OCI-LY1 (cell line): ENCODE measurements around the gene SPINT1.
A peak's percentile ranks its signal among the peaks of the same experiment; 100 is the strongest.

Source experiments
- H2AFZ ChIP-seq: fragments of 200-600 bp; sonication (generic), shearing (Covaris generic); 2 replicates; pipeline ENCODE4 v1.6.0; 2014; ENCODE audit warnings: antibody characterized with exemption, mild to moderate bottlenecking, low read length
- H3F3A ChIP-seq: fragments of 200-600 bp; sonication (generic), shearing (Covaris generic); 2 replicates; pipeline ENCODE4 v1.6.0; 2014; ENCODE audit warnings: mild to moderate bottlenecking, antibody characterized with exemption, low read length, moderate library complexity; ENCODE audit not compliant: insufficient read depth
- H3K27ac ChIP-seq: fragments of 200-600 bp; sonication (generic); 2 replicates; pipeline ENCODE4 v1.5.1; 2014; ENCODE audit warnings: low read length, mixed run types, mild to moderate bottlenecking, low read depth; ENCODE audit not compliant: poor library complexity, severe bottlenecking
- H3K27me3 ChIP-seq: fragments of 200-600 bp; sonication (generic); 2 replicates; pipeline ENCODE4 v1.6.0; 2014; ENCODE audit warnings: antibody characterized with exemption, mild to moderate bottlenecking, low read length, moderate library complexity; ENCODE audit not compliant: insufficient read depth
- H3K36me3 ChIP-seq: fragments of 200-600 bp; sonication (generic); 2 replicates; pipeline ENCODE4 v1.6.1; 2014; ENCODE audit warnings: mild to moderate bottlenecking, antibody characterized with exemption, low read length, moderate library complexity, mixed read lengths; ENCODE audit not compliant: insufficient read depth
- H3K4me1 ChIP-seq: fragments of 200-600 bp; sonication (generic); 2 replicates; pipeline ENCODE4 v1.5.1; 2014; ENCODE audit warnings: mild to moderate bottlenecking, low read length, moderate library complexity; ENCODE audit not compliant: insufficient read depth, severe bottlenecking
- H3K4me2 ChIP-seq: fragments of 200-600 bp; sonication (generic), shearing (Covaris generic); 2 replicates; pipeline ENCODE4 v1.6.1; 2014; ENCODE audit warnings: low read length
- H3K4me3 ChIP-seq: fragments of 200-600 bp; sonication (generic); 2 replicates; pipeline ENCODE4 v1.5.1; 2014; ENCODE audit warnings: low read length, low read depth, mild to moderate bottlenecking, mixed read lengths; ENCODE audit not compliant: poor library complexity, severe bottlenecking
- H3K79me2 ChIP-seq: fragments of 200-600 bp; shearing (Covaris generic); 2 replicates; pipeline ENCODE4 v1.6.1; 2016; ENCODE audit warnings: mixed run types, low read length, mixed read lengths; ENCODE audit not compliant: insufficient read depth
- H3K9ac ChIP-seq: fragments of 200-600 bp; sonication (generic), shearing (Covaris generic); 2 replicates; pipeline ENCODE4 v1.6.1; 2014; ENCODE audit warnings: mild to moderate bottlenecking, low read length, mixed read lengths
- H3K9me2 ChIP-seq: fragments of 200-600 bp; sonication (generic), shearing (Covaris generic); 2 replicates; pipeline ENCODE4 v1.6.1; 2014; ENCODE audit warnings: low read depth, mild to moderate bottlenecking, low read length, mixed read lengths
- H3K9me3 ChIP-seq: fragments of 200-600 bp; shearing (Covaris generic); 2 replicates; pipeline ENCODE4 v1.6.1; 2014; ENCODE audit warnings: low read length, mixed read lengths
- H4K20me1 ChIP-seq: fragments of 200-600 bp; sonication (generic), shearing (Covaris generic); 2 replicates; pipeline ENCODE4 v1.6.0; 2016; ENCODE audit warnings: mild to moderate bottlenecking, low read length; ENCODE audit not compliant: insufficient read depth
- EZH2 ChIP-seq: fragments of 200-600 bp; sonication (generic), shearing (Covaris generic); IDR thresholded peaks from 2 replicates; pipeline ENCODE4 v1.8.0; 2017; ENCODE audit warnings: borderline replicate concordance, mixed run types, mild to moderate bottlenecking, antibody characterized with exemption, low read length, moderate library complexity, mixed read lengths
- TF ChIP-seq, protein P1 (sequence below): fragments of 200-600 bp; sonication (generic), shearing (Covaris generic); IDR thresholded peaks from 2 replicates; pipeline ENCODE4 v1.5.1; 2017; ENCODE audit warnings: mild to moderate bottlenecking, antibody characterized with exemption, low read length, moderate library complexity, mixed read lengths

SPINT1 gene

DNA sequence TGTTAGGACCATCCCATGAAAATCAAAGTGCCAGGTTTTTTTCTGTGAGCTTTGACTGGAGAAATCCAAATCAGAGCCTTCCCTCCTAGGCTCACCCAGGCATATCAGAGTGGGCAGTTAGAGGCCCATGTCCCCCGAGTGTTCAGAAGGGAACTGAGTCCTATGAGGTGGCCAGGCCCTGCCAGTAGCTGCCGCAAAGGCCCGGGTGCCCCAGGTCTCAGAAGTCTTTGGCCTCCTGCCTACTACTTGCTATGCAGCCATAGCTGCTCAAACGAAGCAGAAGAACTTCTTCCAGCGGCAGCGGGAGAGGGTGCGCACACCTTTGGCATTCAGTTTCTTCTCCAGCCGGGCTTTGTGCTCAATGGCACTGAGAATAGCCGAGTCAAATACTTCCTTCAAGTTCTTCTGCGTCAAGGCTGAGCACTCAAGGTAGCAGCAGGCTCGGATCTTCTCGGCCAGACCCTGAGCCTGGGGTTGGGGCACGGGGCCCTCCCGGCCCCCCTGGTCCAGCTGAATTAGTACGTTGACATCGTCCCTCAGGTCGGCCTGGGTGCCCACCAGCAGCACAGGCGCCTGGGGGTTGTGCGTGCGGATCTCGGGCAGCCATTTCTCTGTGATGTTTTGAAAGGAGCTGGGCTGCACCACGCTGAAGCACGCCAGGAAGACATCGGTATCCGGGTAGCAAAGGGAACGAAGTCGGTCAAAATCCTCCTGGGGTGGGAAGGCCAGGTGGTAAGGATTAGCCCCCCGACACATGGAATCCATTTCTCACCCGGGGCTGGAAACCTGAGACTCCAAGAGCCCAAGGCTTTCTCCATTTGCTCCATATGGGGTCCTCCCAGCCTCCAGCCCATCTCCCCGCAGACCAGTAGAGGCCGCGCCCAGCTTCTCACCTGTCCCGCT is 29.2 kb downstream of the SPINT1 start:
- Histone ChIP-seq H3K4me1 (peaks cover 28% of the 10 kb centered on the region), H3K27me3 (no peaks in the 10 kb centered on the region), H3K9me3 (no peaks in the 10 kb centered on the region), H3F3A (no peaks in the 10 kb centered on the region), H3K27ac (no peak overlapping the region), H3K9me2 (no peaks in the 10 kb centered on the region), H2AFZ (no peak overlapping the region; the same call in 1 of the 2 replicates), H4K20me1 (no peaks in the 10 kb centered on the region), H3K4me3 (peak overlapping the region; percentile 72), H3K36me3 (no peaks in the 10 kb centered on the region), H3K4me2 (peak overlapping the region; percentile 83), H3K79me2 (no peaks in the 10 kb centered on the region), H3K9ac (peak overlapping the region; percentile 64; the same call in 1 of the 2 replicates)
- no peak for TF ChIP-seq EZH2
- TF ChIP-seq, protein P1, sequence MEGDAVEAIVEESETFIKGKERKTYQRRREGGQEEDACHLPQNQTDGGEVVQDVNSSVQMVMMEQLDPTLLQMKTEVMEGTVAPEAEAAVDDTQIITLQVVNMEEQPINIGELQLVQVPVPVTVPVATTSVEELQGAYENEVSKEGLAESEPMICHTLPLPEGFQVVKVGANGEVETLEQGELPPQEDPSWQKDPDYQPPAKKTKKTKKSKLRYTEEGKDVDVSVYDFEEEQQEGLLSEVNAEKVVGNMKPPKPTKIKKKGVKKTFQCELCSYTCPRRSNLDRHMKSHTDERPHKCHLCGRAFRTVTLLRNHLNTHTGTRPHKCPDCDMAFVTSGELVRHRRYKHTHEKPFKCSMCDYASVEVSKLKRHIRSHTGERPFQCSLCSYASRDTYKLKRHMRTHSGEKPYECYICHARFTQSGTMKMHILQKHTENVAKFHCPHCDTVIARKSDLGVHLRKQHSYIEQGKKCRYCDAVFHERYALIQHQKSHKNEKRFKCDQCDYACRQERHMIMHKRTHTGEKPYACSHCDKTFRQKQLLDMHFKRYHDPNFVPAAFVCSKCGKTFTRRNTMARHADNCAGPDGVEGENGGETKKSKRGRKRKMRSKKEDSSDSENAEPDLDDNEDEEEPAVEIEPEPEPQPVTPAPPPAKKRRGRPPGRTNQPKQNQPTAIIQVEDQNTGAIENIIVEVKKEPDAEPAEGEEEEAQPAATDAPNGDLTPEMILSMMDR, result no peak

DNA sequence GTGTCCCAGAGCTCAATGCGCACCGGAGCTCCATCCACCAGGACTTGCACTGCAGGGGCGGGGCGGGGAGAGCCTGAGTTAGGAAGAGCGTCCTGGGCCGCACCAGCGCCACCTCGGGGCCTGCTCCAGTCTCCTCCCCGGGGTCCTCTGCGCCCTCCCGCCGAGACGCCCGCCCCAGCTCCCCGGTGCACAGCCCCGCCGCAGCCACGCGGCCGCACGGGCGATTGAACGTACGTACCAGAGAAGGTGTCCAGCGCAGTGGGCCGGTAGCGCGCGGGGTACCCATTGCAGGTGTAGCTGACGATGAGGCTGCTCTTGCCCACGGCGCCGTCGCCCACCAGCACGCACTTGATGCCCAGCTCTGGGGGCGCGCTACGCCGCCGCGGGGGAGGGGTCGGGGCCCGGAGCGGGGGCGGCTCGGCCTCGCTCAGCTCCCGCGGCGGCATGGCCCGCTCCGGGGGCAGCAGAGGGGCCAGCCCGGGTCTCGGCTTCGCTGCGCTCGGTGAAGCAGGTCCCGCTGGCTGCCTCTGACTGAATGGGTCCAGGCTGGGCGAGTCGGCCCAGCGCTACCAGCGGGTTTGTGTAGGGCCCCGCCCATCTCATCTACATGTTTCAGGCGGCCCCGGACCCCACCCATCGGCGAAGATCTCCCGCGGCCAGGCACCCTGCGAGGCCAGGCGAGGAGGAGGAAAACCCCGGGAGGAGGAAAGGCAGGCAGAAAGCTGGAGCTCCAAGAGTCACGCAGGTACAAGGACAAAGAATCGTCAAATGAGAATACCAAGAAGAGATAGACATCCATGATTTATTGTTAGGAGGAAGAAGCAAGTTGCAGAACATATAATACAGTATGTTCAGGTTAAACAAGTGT is 30.1 kb downstream of the SPINT1 start, which contains the start of gene RHOV:
Gene RHOV, minus strand, starts transcription at position 541 of the 868 bp plus-strand sequence. Its CDS starts 95 bp downstream, at position 446.
- Histone ChIP-seq H3K9ac (peak within 1 kb of the TSS; percentile 64), H3K36me3 (no peaks in the 10 kb centered on the region), H3K4me2 (peak within 1 kb of the TSS; percentile 83), H3K9me2 (no peaks in the 10 kb centered on the region), H3K4me1 (peaks cover 28% of the 10 kb centered on the region), H3K79me2 (no peaks in the 10 kb centered on the region), H3K27me3 (no peaks in the 10 kb centered on the region), H3F3A (no peaks in the 10 kb centered on the region), H3K9me3 (no peaks in the 10 kb centered on the region), H2AFZ (no peak within 1 kb of the TSS; the same call in 1 of the 2 replicates), H3K4me3 (peak within 1 kb of the TSS; percentile 72), H4K20me1 (no peaks in the 10 kb centered on the region), H3K27ac (no peak within 1 kb of the TSS)
- TF ChIP-seq EZH2, result no peak
- TF ChIP-seq, protein P1, result peak; percentile 49

DNA sequence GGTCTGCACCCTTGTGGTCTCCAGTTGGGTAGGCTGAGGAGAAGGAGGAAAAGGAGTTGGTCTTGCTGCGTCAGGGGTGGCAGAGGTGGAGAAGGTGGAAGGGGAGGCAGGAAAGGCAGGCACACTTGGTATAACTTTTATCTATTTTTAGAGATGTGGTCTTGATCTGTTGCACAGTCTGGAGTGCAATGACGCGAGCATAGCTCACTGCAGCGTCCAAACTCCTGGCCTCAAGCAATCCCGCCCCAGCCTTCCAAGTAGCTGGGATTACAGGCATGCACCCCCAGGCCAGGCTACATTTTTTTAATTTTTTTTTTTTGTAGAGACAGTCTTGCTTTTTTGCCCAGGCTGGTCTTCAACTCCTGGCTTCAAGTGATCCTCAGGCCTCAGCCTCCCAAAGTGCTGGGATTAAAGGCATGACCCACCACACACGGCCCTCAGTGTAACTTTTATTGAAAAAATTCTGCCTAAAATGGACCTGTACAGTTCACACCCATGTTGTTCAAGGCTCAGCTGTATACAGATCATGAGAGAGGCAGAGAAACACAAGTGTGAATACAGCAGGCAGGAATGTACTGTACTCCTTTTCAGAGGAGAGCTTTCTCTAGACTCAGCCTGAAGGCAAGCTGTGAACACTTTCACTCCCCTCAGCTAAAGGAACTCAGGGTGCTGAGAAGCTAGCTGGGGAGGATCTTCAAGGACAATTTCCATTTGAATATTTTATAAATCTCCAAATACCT is 32.3 kb downstream of the SPINT1 start:
- no peaks in the 10 kb centered on the region for H3K79me2 ChIP-seq
- H2AFZ ChIP-seq, result no peak overlapping the region
- H3K9me3 ChIP-seq, result no peaks in the 10 kb centered on the region
- no peaks in the 10 kb centered on the region for H4K20me1 ChIP-seq
- no peak overlapping the region for H3K4me2 ChIP-seq
- no peak overlapping the region for H3K27ac ChIP-seq
- no peak overlapping the region for H3K9ac ChIP-seq
- H3F3A ChIP-seq, result no peaks in the 10 kb centered on the region
- no peaks in the 10 kb centered on the region for H3K27me3 ChIP-seq
- H3K36me3 ChIP-seq, result no peaks in the 10 kb centered on the region
- peaks cover 28% of the 10 kb centered on the region for H3K4me1 ChIP-seq
- H3K4me3 ChIP-seq, result no peak overlapping the region
- TF ChIP-seq, protein P1, result no peak
- TF ChIP-seq EZH2, result no peak
- no peaks in the 10 kb centered on the region for H3K9me2 ChIP-seq
